ENCODE data around the gene CHIC2.
A peak's percentile ranks its signal among the peaks of the same experiment; 100 is the strongest.
"Not testable (repeated sequence)": the region's sequence is repeated elsewhere in the genome, so short reads cannot be mapped to it uniquely, and the experiment has no call there.

The CHIC2 gene

GRCh38 chr4:54064317-54065111, at the start of gene CHIC2:
Gene CHIC2 (minus strand): TSS chr4:54064605. CDS start chr4:54064300, 305 bp downstream.
- H3K27ac ChIP-seq, result peak within 1 kb of the TSS; percentile 96
- peak; percentile 70 for DNase-seq (ENCODE audit: low read depth, low spot score)

DNA sequence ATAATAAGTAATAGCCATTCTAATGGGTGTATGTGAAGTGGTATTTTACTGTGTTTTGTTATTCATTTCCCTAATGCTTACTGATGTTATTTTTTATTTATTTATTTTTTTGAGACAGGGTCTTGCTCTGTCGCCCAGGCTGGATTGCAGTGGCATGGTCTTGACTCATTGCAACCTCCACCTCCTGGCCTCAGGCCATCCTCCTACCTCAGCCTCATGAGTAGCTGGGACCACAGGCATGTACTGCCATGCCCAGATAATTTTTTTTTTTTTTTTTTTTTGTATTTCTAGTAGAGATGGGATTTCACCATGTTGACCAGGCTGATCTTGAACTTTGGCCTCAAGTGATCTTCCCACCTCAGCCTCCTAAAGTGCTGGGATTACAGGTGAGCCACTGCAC, 48.8 kb upstream of the CHIC2 start:
- DNase-seq (ENCODE audit: low read depth, low spot score); H3K27ac ChIP-seq: not testable (repeated sequence)

DNA sequence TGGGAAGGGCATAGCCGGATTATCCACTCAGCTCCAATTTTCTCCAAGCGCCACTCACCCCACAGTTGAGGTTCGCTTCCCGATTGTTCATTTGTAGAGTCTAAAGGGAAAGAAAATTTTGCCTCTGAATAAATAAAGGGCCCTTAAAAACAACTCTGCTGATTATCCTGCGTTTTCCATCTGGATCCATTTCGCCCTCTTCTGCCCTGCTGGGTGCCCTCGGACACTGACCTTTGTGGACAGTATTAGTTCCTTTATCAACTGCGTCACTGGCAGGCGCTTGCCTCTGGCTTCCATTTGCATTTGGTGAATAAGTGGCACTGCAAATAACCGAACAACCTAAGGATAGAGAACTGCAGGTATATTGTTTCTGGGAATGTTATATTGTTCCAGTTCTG, 45.6 kb upstream of the CHIC2 start:
- no peak overlapping the region for H3K27ac ChIP-seq
- no peak for DNase-seq (ENCODE audit: low read depth, low spot score)

- DNase-seq (ENCODE audit: low read depth, low spot score), result no peak
- H3K27ac ChIP-seq, result no peak overlapping the region
These were observed 45.0 kb upstream of the CHIC2 start for GRCh38 chr4:54109241-54110018.

- no peak overlapping the region for H3K27ac ChIP-seq
- no peak for DNase-seq (ENCODE audit: low read depth, low spot score)
These were observed 43.7 kb upstream of the CHIC2 start for GRCh38 chr4:54107951-54108748.

- H3K27ac ChIP-seq, result no peak overlapping the region
- no peak for DNase-seq (ENCODE audit: low read depth, low spot score)
These were observed 40.5 kb upstream of the CHIC2 start for GRCh38 chr4:54104907-54105306.

DNA sequence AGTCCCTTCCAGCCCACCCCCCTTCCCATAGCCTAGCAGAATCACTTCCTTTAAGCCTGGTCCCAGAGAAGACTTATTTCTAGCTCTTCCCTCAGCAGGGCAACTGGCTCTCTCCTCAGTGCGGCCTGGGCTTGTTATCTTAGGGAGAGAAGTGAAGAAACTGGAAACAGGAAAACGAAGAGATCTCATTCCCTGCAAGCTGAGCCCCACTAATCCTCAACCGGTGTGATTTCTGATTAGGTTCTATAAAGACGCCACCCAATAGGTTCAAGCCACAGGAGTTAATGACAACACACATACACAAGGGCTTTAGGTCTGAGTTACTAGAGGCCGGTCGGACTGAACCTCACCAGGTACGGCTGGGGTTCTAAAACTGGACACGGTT, 38.8 kb upstream of the CHIC2 start:
- no peak for DNase-seq (ENCODE audit: low read depth, low spot score)
- H3K27ac ChIP-seq, result no peak overlapping the region

GRCh38 chr4:54102531-54103106, 38.2 kb upstream of the CHIC2 start:
- no peak for DNase-seq (ENCODE audit: low read depth, low spot score)
- no peak overlapping the region for H3K27ac ChIP-seq

GRCh38 chr4:54101190-54102041, 37.0 kb upstream of the CHIC2 start:
- H3K27ac ChIP-seq, result no peak overlapping the region
- no peak for DNase-seq (ENCODE audit: low read depth, low spot score)

- DNase-seq (ENCODE audit: low read depth, low spot score), result no peak
- H3K27ac ChIP-seq, result no peak overlapping the region
These were observed 36.3 kb upstream of the CHIC2 start for GRCh38 chr4:54100595-54101189.

GRCh38 chr4:54099748-54100574, 35.6 kb upstream of the CHIC2 start, which contains the start of gene GSX2:
Gene GSX2 (plus strand): TSS chr4:54100163. CDS start chr4:54100345, 182 bp downstream.
- no peak within 1 kb of the TSS for H3K27ac ChIP-seq
- no peak for DNase-seq (ENCODE audit: low read depth, low spot score)

DNA sequence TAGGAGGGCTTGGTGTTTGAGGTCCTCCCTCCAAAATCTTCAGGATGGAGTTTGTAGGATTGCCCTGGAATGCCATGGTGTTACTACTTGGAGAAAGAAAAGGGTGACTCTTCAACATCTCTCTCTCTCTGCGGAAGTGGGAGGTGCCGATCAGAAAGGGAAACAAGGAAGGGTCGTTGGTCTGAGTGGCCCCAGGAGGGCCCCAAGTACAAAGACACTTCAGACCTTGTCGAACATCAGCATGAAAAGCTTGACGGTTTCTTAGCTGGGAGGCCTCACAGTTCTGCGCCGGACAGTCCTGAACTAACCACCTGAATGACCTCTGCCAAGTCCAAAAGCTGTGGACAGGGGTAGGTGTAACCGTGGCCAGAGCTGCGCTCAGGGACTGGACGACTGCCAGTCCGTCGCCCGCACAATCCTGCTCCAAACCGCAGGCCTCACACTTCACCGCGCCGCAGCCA, 34.9 kb upstream of the CHIC2 start:
- no peak for DNase-seq (ENCODE audit: low read depth, low spot score)
- no peak overlapping the region for H3K27ac ChIP-seq

DNA sequence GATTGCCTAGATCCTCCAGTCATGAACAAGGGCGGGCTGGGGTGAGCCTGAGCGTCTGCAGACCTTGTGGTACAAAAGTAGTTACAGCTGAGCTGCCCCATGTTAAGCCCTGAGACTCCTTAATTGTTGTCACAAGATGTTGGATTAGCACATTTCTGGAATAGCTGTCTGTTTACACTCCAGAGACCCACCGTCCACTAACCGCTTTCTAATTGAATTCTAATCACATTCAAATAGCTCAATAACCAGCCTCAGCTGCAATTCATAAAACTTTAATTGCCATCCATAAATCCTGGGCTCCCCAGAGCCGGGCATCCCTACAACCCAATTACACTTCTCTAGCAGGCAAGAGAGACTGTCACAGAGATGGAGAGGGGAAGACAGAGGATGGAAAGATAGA, 34.0 kb upstream of the CHIC2 start:
- DNase-seq (ENCODE audit: low read depth, low spot score), result no peak

GRCh38 chr4:54097152-54097551, 32.7 kb upstream of the CHIC2 start:
- DNase-seq (ENCODE audit: low read depth, low spot score), result no peak
- H3K27ac ChIP-seq, result no peak overlapping the region

More for the DNA sequence above, 34.0 kb upstream of the CHIC2 start:
- H3K27ac ChIP-seq, result no peak overlapping the region

DNA sequence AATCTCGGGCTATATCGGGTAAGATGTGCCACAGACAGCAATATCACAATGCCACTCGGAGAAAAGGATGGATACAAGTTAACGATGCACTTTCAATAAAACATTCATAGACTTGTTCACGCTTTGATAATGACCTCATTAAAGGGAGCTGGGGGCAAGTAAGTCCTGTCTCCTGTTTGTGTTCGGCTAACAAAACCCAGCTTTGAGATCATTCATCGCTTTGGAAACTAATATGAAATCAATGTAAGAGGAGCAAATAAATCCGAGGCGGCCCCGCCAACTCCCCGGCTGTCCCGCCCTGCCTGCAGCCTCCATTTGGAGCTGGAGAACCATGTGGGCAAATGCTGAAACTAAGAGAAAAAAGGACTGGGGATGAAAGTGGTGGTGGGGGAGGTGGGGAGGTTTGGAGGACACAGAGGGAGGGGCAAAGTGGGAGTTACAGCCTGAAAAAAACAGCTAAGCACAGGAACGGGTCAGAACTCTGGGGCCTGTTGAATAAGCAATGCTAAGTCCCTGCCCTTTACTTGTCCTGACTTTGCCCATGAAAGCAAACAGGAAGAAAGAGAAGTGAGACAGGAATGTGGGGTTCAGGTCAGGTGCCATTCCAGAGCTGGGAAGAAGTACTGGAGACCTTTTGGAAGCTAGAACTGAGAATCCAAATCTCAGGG, 32.0 kb upstream of the CHIC2 start:
- no peak overlapping the region for H3K27ac ChIP-seq
- DNase-seq (ENCODE audit: low read depth, low spot score), result no peak

GRCh38 chr4:54095110-54095825, 30.9 kb upstream of the CHIC2 start:
- H3K27ac ChIP-seq, result no peak overlapping the region
- no peak for DNase-seq (ENCODE audit: low read depth, low spot score)

- no peak overlapping the region for H3K27ac ChIP-seq
- no peak for DNase-seq (ENCODE audit: low read depth, low spot score)
These were observed 30.0 kb upstream of the CHIC2 start for GRCh38 chr4:54094451-54094850.

Data from epithelial cell of prostate (primary cell).